ENCODE data around the gene FAM78A. TPM values are rescaled to one million over a fixed set of nuclear protein-coding genes. Genes with fewer than 3 reads are reported as not detected.

Gene FAM78A
- total RNA-seq, 1 experiment from 2014 or later, result 3.4 TPM

GRCh38 chr9:131300444-131300843 lies 24.1 kb upstream of the FAM78A start:
- intact Hi-C loops (cut with micrococcal nuclease), result no loop called here
- BruUV-seq (replicated peaks), result no TSS peak
- H3K4me3 ChIP-seq (replicated peaks in 1 of 2; ENCODE audit: low read depth in 1 of 2, low read length in 2 of 2), result no peak overlapping the region
- no peak for ATAC-seq
- DNase-seq (ENCODE audit: low read depth, low spot score), result no peak
- no peaks in the 10 kb centered on the region for H3K27me3 ChIP-seq (ENCODE audit: insufficient read depth, low read length)
- H3K27ac ChIP-seq (ENCODE audit: low read depth, low read length), result no peak overlapping the region
- no peak overlapping the region for H3K4me2 ChIP-seq (ENCODE audit: low read length)
- ChIA-PET RAD21 (ENCODE audit: low non-redundant PET in 1 of 2, low total read pairs in 2 of 2, uncharacterized antibody in 2 of 2, unreplicated experiment in 2 of 2) (no interaction called here), POLR2A (no interaction called here), CTCF (no interaction called here)
- no peak overlapping the region for H3K9ac ChIP-seq (ENCODE audit: low read length)
- H3K9me3 ChIP-seq (ENCODE audit: control insufficient read depth in 1 of 2, insufficient read depth in 1 of 2, low read depth in 1 of 2, low read length in 2 of 2), result no peaks in the 10 kb centered on the region
- no peaks in the 10 kb centered on the region for H3K36me3 ChIP-seq (ENCODE audit: control insufficient read depth in 1 of 2, insufficient read depth in 2 of 2, low read length in 2 of 2)
- no peak overlapping the region for H2AFZ ChIP-seq (ENCODE audit: low read depth, low read length, poor library complexity, severe bottlenecking)
- no peaks in the 10 kb centered on the region for H4K20me1 ChIP-seq (ENCODE audit: insufficient read depth)
- TF ChIP-seq RAD21 (IDR thresholded peaks at IDR 0.05; ENCODE audit: low read depth) (no peak), MAX (IDR thresholded peaks at IDR 0.05) (no peak), CBX3 (IDR thresholded peaks at IDR 0.05; ENCODE audit: low read depth) (no peak), TCF7L2 (IDR thresholded peaks at IDR 0.05; ENCODE audit: borderline replicate concordance, extremely low read depth, insufficient read depth, insufficient read length) (no peak), EZH2 (IDR thresholded peaks at IDR 0.05) (no peak), JUND (IDR thresholded peaks at IDR 0.05) (no peak), ZNF274 (IDR thresholded peaks at IDR 0.05; ENCODE audit: low read depth, low read length) (no peak), ATF3 (IDR thresholded peaks at IDR 0.05) (no peak), SRF (IDR thresholded peaks at IDR 0.05; ENCODE audit: low read depth) (no peak)
- TF ChIP-seq, protein P1, sequence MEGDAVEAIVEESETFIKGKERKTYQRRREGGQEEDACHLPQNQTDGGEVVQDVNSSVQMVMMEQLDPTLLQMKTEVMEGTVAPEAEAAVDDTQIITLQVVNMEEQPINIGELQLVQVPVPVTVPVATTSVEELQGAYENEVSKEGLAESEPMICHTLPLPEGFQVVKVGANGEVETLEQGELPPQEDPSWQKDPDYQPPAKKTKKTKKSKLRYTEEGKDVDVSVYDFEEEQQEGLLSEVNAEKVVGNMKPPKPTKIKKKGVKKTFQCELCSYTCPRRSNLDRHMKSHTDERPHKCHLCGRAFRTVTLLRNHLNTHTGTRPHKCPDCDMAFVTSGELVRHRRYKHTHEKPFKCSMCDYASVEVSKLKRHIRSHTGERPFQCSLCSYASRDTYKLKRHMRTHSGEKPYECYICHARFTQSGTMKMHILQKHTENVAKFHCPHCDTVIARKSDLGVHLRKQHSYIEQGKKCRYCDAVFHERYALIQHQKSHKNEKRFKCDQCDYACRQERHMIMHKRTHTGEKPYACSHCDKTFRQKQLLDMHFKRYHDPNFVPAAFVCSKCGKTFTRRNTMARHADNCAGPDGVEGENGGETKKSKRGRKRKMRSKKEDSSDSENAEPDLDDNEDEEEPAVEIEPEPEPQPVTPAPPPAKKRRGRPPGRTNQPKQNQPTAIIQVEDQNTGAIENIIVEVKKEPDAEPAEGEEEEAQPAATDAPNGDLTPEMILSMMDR (IDR thresholded peaks at IDR 0.05 in 2 of 3, conservative IDR thresholded peaks at IDR 0.05 in 1 of 3; ENCODE audit: borderline replicate concordance in 1 of 3, insufficient read depth in 1 of 3, low read depth in 2 of 3, low read length in 2 of 3), result no peak
- H3K9me2 ChIP-seq (ENCODE audit: insufficient read depth), result no peaks in the 10 kb centered on the region
- H3K4me1 ChIP-seq (ENCODE audit: control insufficient read depth in 1 of 2, insufficient read depth in 2 of 2, low read length in 2 of 2), result no peaks in the 10 kb centered on the region
- no peaks in the 10 kb centered on the region for H3K79me2 ChIP-seq (ENCODE audit: insufficient read depth, low read length)

Measured in HCT116 (cell line).